ENCODE measurements around the gene ACSL6.

DNA sequence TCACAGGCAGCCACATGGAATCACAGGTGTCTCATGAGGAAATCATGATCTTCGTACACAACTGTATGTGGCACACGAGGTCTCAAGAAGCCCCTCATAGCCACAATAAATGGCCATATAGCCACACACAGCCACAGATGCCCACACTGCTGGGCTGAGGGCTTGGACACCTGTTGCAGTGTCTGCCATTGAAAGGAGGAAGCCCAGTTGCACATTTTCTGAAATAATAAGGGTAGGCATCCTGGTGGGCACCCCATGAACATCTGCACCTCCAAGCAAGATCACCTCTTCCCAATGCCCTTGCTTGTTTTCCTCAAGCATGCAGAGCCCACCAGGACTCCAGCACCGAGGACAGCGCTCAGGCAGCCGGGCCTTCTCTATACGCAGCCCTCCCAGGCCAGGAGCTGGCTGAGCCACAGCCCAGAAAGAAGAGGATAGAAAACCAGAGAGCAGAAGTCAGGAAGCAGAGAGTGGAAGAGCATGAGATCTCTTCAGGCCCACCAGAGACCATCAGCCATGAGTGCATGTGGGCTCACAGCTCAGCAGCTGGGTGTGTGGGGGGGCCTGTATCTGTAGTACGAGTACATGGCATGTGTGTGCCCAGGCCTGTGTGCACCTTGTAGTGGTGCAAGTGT, 1.0 kb upstream of the ACSL6 start:
- TF ChIP-seq, protein P1, sequence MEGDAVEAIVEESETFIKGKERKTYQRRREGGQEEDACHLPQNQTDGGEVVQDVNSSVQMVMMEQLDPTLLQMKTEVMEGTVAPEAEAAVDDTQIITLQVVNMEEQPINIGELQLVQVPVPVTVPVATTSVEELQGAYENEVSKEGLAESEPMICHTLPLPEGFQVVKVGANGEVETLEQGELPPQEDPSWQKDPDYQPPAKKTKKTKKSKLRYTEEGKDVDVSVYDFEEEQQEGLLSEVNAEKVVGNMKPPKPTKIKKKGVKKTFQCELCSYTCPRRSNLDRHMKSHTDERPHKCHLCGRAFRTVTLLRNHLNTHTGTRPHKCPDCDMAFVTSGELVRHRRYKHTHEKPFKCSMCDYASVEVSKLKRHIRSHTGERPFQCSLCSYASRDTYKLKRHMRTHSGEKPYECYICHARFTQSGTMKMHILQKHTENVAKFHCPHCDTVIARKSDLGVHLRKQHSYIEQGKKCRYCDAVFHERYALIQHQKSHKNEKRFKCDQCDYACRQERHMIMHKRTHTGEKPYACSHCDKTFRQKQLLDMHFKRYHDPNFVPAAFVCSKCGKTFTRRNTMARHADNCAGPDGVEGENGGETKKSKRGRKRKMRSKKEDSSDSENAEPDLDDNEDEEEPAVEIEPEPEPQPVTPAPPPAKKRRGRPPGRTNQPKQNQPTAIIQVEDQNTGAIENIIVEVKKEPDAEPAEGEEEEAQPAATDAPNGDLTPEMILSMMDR (IDR thresholded peaks at IDR 0.05) = no peak
- peak; percentile 6 for TF ChIP-seq EZH2 (IDR thresholded peaks at IDR 0.05)

Data from neural progenitor cell (in vitro differentiated cells).